Measurements from ENCODE around the gene NLGN1. TPM values are rescaled to one million over a fixed set of nuclear protein-coding genes. Genes with fewer than 3 reads are reported as not detected.

NLGN1 gene
- total RNA-seq, 1 donor from 2014 or later: not detected

- H3K9me3 Mint-ChIP-seq: peaks cover 13% of the 10 kb centered on the region
- TF ChIP-seq CTCF (IDR thresholded peaks at IDR 0.05): no peak
- H3K27me3 Mint-ChIP-seq: no peaks in the 10 kb centered on the region
- no peak overlapping the region for H3K4me3 Mint-ChIP-seq
- ChIA-PET CTCF (no interaction called here), POLR2A (no interaction called here)
- no peak overlapping the region for H3K27ac Mint-ChIP-seq
- intact Hi-C loops (cut with micrococcal nuclease): no loop called here
- DNase-seq: no peak
- no peaks in the 10 kb centered on the region for H3K36me3 Mint-ChIP-seq (ENCODE audit: low read depth)
- no peaks in the 10 kb centered on the region for H3K4me1 Mint-ChIP-seq
- no peak for ATAC-seq (ENCODE audit: low read depth)
Observed at GRCh38 chr3:174023421-174023820, 625.9 kb downstream of the NLGN1 start.

DNA sequence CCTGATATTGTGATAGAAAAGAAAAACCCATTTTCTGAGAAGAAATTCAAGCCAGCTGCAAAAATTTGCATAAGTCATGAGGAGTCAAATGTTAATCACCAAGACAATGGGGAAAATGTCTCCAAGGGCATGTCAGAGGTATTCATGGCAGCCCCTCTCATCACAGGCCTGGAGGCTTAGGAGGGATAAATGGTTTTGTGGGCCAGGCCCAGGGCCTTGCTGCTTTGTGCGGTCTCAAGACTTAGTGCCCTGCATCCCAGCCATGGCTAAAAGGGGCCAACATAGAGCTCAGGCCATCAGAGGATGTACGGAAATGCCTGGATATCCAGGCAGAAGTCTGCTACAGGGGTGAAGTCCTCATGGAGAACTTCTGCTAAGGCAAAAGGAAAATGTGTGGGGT is 631.1 kb downstream of the NLGN1 start:
- H3K27ac Mint-ChIP-seq: no peak overlapping the region
- no peaks in the 10 kb centered on the region for H3K4me1 Mint-ChIP-seq
- H3K4me3 Mint-ChIP-seq: no peak overlapping the region
- DNase-seq: no peak
- peaks cover 11% of the 10 kb centered on the region for H3K9me3 Mint-ChIP-seq
- no peaks in the 10 kb centered on the region for H3K27me3 Mint-ChIP-seq
- no peaks in the 10 kb centered on the region for H3K36me3 Mint-ChIP-seq (ENCODE audit: low read depth)
- intact Hi-C loops (cut with micrococcal nuclease): no loop called here
- TF ChIP-seq CTCF (IDR thresholded peaks at IDR 0.05): no peak
- POLR2A ChIA-PET: no interaction called here
- no peak for ATAC-seq (ENCODE audit: low read depth)
- CTCF ChIA-PET: no interaction called here

GRCh38 chr3:174035328-174035886 is 637.9 kb downstream of the NLGN1 start:
- ATAC-seq (ENCODE audit: low read depth) (no peak), DNase-seq (no peak)
- peaks cover 3% of the 10 kb centered on the region for H3K9me3 Mint-ChIP-seq
- ChIA-PET CTCF (no interaction called here), POLR2A (no interaction called here)
- no peak for TF ChIP-seq CTCF (IDR thresholded peaks at IDR 0.05)
- H3K27me3 Mint-ChIP-seq: no peaks in the 10 kb centered on the region
- no peaks in the 10 kb centered on the region for H3K36me3 Mint-ChIP-seq (ENCODE audit: low read depth)
- H3K27ac Mint-ChIP-seq: no peak overlapping the region
- no peak overlapping the region for H3K4me3 Mint-ChIP-seq
- H3K4me1 Mint-ChIP-seq: no peaks in the 10 kb centered on the region
- intact Hi-C loops (cut with micrococcal nuclease): no loop called here

DNA sequence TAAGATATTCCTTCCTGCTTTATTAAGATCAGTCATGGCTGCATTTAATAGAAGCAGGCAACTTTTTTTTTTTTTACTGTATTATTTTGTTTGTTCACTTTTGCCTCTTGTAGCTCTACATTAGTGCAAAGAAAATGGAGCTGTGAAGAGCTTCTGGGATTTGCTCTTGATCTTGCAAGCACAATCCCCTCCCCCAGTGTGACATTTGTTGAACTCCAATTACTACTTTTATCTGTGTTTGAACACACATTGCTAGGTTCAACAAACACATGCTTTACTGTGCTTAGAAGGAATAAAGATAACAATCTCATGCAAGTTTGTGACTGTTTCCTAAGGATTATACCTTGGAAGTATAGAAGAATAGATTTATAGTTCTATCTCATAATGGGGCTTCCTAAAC is 648.8 kb downstream of the NLGN1 start:
- POLR2A ChIA-PET: no interaction called here

DNA sequence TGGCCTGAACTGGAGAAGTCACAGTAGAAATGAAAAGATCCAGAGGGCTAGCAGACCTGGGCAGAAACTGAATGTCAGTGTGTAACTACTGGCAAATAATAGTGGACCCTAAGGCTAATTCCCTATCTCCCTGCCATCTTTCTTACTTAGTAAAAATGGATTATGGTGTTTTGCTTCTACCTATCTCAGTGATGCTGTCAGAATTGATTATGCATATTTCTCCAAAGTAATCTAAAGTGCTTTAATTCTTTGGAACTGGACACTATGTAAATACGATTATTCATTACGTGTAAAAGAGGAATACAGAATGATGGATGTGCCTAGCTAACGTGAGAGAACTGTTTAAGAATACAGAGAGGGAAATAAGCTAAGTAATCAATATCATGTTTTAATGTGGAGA is 651.9 kb downstream of the NLGN1 start:
- Mint-ChIP-seq H3K4me1 (no peaks in the 10 kb centered on the region), H3K27me3 (no peaks in the 10 kb centered on the region), H3K9me3 (peaks cover 11% of the 10 kb centered on the region), H3K27ac (no peak overlapping the region), H3K36me3 (ENCODE audit: low read depth) (no peaks in the 10 kb centered on the region), H3K4me3 (no peak overlapping the region)
- no peak for TF ChIP-seq CTCF (IDR thresholded peaks at IDR 0.05)
- intact Hi-C loops (cut with micrococcal nuclease): no loop called here
- DNase-seq (no peak), ATAC-seq (ENCODE audit: low read depth) (no peak)
- CTCF ChIA-PET: no interaction called here
- POLR2A ChIA-PET: no interaction called here

More for the DNA sequence above, 648.8 kb downstream of the NLGN1 start:
- DNase-seq (no peak), ATAC-seq (ENCODE audit: low read depth) (no peak)
- H3K27ac Mint-ChIP-seq: no peak overlapping the region
- peaks cover 10% of the 10 kb centered on the region for H3K9me3 Mint-ChIP-seq
- intact Hi-C loops (cut with micrococcal nuclease): no loop called here
- H3K27me3 Mint-ChIP-seq: no peaks in the 10 kb centered on the region
- CTCF ChIA-PET: no interaction called here
- no peak for TF ChIP-seq CTCF (IDR thresholded peaks at IDR 0.05)
- H3K4me3 Mint-ChIP-seq: no peak overlapping the region
- no peaks in the 10 kb centered on the region for H3K4me1 Mint-ChIP-seq
- H3K36me3 Mint-ChIP-seq (ENCODE audit: low read depth): no peaks in the 10 kb centered on the region

All from activated B cell treated with CpG ODN at 0.5 μM for 24 hours (primary cell).